Measurements from ENCODE around the gene SLC28A3.

Gene SLC28A3

GRCh38 chr9:84241817-84242373 lies 98.7 kb downstream of the SLC28A3 start:
- ATAC-seq, result no peak
- TF ChIP-seq OSR1 (CRISPR knock-in tag; IDR thresholded peaks at IDR 0.05), result no peak
- no peak for TF ChIP-seq ZNF70 (CRISPR knock-in tag; IDR thresholded peaks at IDR 0.05)
- no peak for TF ChIP-seq CSDC2 (CRISPR knock-in tag; IDR thresholded peaks at IDR 0.05)
- no peak for TF ChIP-seq TSHZ2 (CRISPR knock-in tag; IDR thresholded peaks at IDR 0.05)
- no peak for TF ChIP-seq ISL1 (CRISPR knock-in tag; IDR thresholded peaks at IDR 0.05)
- no peak for TF ChIP-seq TOX (CRISPR knock-in tag; IDR thresholded peaks at IDR 0.05; ENCODE audit: borderline replicate concordance)
- no peak for TF ChIP-seq ZNF8 (CRISPR knock-in tag; IDR thresholded peaks at IDR 0.05)
- no peak for TF ChIP-seq CREB5 (CRISPR knock-in tag; IDR thresholded peaks at IDR 0.05; ENCODE audit: low read depth)
- TF ChIP-seq POU6F1 (CRISPR knock-in tag; IDR thresholded peaks at IDR 0.05; ENCODE audit: borderline replicate concordance, low read depth), result no peak
- no peak for TF ChIP-seq ZFP3 (CRISPR knock-in tag; IDR thresholded peaks at IDR 0.05)
- TF ChIP-seq ZNF565 (CRISPR knock-in tag; conservative IDR thresholded peaks at IDR 0.05; ENCODE audit: low read depth), result no peak
- no peak for TF ChIP-seq TCF4 (CRISPR knock-in tag; IDR thresholded peaks at IDR 0.05; ENCODE audit: borderline replicate concordance)
- TF ChIP-seq BACH2 (CRISPR knock-in tag; IDR thresholded peaks at IDR 0.05; ENCODE audit: borderline replicate concordance), result no peak
- TF ChIP-seq ARNTL (CRISPR knock-in tag; IDR thresholded peaks at IDR 0.05; ENCODE audit: borderline replicate concordance, low read depth), result no peak
- TF ChIP-seq CSRNP3 (CRISPR knock-in tag; IDR thresholded peaks at IDR 0.05), result no peak
- no peak for TF ChIP-seq RARB (CRISPR knock-in tag; IDR thresholded peaks at IDR 0.05)
- no peak for TF ChIP-seq ZC3H10 (CRISPR knock-in tag; IDR thresholded peaks at IDR 0.05)

GRCh38 chr9:84239343-84239742 lies 101.2 kb downstream of the SLC28A3 start:
- ATAC-seq, result no peak
- TF ChIP-seq TSHZ2 (CRISPR knock-in tag; IDR thresholded peaks at IDR 0.05), result no peak
- TF ChIP-seq RARB (CRISPR knock-in tag; IDR thresholded peaks at IDR 0.05), result no peak
- no peak for TF ChIP-seq ZC3H10 (CRISPR knock-in tag; IDR thresholded peaks at IDR 0.05)
- TF ChIP-seq CREB5 (CRISPR knock-in tag; IDR thresholded peaks at IDR 0.05; ENCODE audit: low read depth), result no peak
- no peak for TF ChIP-seq ESRRG (CRISPR knock-in tag; IDR thresholded peaks at IDR 0.05)
- TF ChIP-seq ZNF565 (CRISPR knock-in tag; conservative IDR thresholded peaks at IDR 0.05; ENCODE audit: low read depth), result no peak
- TF ChIP-seq ISL1 (CRISPR knock-in tag; IDR thresholded peaks at IDR 0.05), result no peak
- no peak for TF ChIP-seq CSRNP3 (CRISPR knock-in tag; IDR thresholded peaks at IDR 0.05)
